HUES48 (cell line): ENCODE measurements around the gene FOXJ2.

Source experiments
- H3K27ac ChIP-seq: one replicate; pipeline ENCODE4 v1.7.0; 2013; ENCODE audit warnings: low read depth, low read length, inconsistent platforms
- H3K27me3 ChIP-seq: 2 replicates; pipeline ENCODE4 v1.6.1; 2013; ENCODE audit warnings: mild to moderate bottlenecking, low read length; ENCODE audit not compliant: control insufficient read depth, insufficient read depth
- H3K36me3 ChIP-seq: 2 replicates; pipeline ENCODE4 v1.6.1; 2013; ENCODE audit warnings: low read length; ENCODE audit not compliant: control insufficient read depth, insufficient read depth
- H3K4me1 ChIP-seq: 2 replicates; pipeline ENCODE4 v1.6.1; 2013; ENCODE audit warnings: mild to moderate bottlenecking, low read length; ENCODE audit not compliant: control insufficient read depth, insufficient read depth
- H3K4me3 ChIP-seq: 2 replicates; pipeline ENCODE4 v1.5.1; 2013; ENCODE audit warnings: mild to moderate bottlenecking, low read depth, low read length
- H3K9ac ChIP-seq: 2 replicates; pipeline ENCODE4 v1.6.1; 2013; ENCODE audit warnings: mild to moderate bottlenecking, low read depth, low read length, moderate library complexity
- H3K9me3 ChIP-seq: 2 replicates; pipeline ENCODE4 v1.6.1; 2013; ENCODE audit warnings: low read length; ENCODE audit not compliant: control insufficient read depth, insufficient read depth

The FOXJ2 gene

GRCh38 chr12:8045952-8046944, 13.7 kb downstream of the FOXJ2 start:
- Histone ChIP-seq H3K27ac (no peak overlapping the region), H3K4me1 (no peaks in the 10 kb centered on the region), H3K27me3 (no peaks in the 10 kb centered on the region), H3K36me3 (peaks cover 51% of the 10 kb centered on the region), H3K9ac (no peak overlapping the region), H3K4me3 (no peak overlapping the region), H3K9me3 (no peaks in the 10 kb centered on the region)

GRCh38 chr12:8047842-8048241, 15.3 kb downstream of the FOXJ2 start:
- H3K36me3 ChIP-seq: peaks cover 53% of the 10 kb centered on the region
- no peak overlapping the region for H3K4me3 ChIP-seq
- H3K9ac ChIP-seq: no peak overlapping the region
- H3K27me3 ChIP-seq: no peaks in the 10 kb centered on the region
- no peaks in the 10 kb centered on the region for H3K4me1 ChIP-seq
- H3K27ac ChIP-seq: no peak overlapping the region
- H3K9me3 ChIP-seq: no peaks in the 10 kb centered on the region

GRCh38 chr12:8048906-8049305, 16.4 kb downstream of the FOXJ2 start:
- Histone ChIP-seq H3K4me1 (no peaks in the 10 kb centered on the region), H3K9me3 (no peaks in the 10 kb centered on the region), H3K9ac (no peak overlapping the region), H3K27ac (no peak overlapping the region), H3K36me3 (peaks cover 45% of the 10 kb centered on the region), H3K4me3 (no peak overlapping the region), H3K27me3 (no peaks in the 10 kb centered on the region)

GRCh38 chr12:8050600-8051250, 18.2 kb downstream of the FOXJ2 start:
- H3K27me3 ChIP-seq: no peaks in the 10 kb centered on the region
- no peak overlapping the region for H3K27ac ChIP-seq
- no peaks in the 10 kb centered on the region for H3K4me1 ChIP-seq
- H3K9me3 ChIP-seq: no peaks in the 10 kb centered on the region
- no peak overlapping the region for H3K9ac ChIP-seq
- H3K4me3 ChIP-seq: no peak overlapping the region
- peaks cover 41% of the 10 kb centered on the region for H3K36me3 ChIP-seq

GRCh38 chr12:8052679-8053078, 20.2 kb downstream of the FOXJ2 start:
- H3K36me3 ChIP-seq: peaks cover 37% of the 10 kb centered on the region

GRCh38 chr12:8054816-8055215, 22.3 kb downstream of the FOXJ2 start:
- H3K4me1 ChIP-seq: peaks cover 10% of the 10 kb centered on the region; the same call in 1 of the 2 replicates
- no peaks in the 10 kb centered on the region for H3K9me3 ChIP-seq
- H3K27me3 ChIP-seq: no peaks in the 10 kb centered on the region
- no peak overlapping the region for H3K9ac ChIP-seq
- no peak overlapping the region for H3K27ac ChIP-seq
- H3K4me3 ChIP-seq: no peak overlapping the region
- H3K36me3 ChIP-seq: peaks cover 18% of the 10 kb centered on the region

More at GRCh38 chr12:8052679-8053078, 20.2 kb downstream of the FOXJ2 start:
- H3K4me3 ChIP-seq: no peak overlapping the region
- no peaks in the 10 kb centered on the region for H3K27me3 ChIP-seq
- no peaks in the 10 kb centered on the region for H3K9me3 ChIP-seq
- H3K4me1 ChIP-seq: no peaks in the 10 kb centered on the region
- no peak overlapping the region for H3K9ac ChIP-seq
- no peak overlapping the region for H3K27ac ChIP-seq

- Histone ChIP-seq H3K4me1 (peaks cover 10% of the 10 kb centered on the region; the same call in 1 of the 2 replicates), H3K4me3 (no peak overlapping the region), H3K27ac (no peak overlapping the region), H3K36me3 (peaks cover 8% of the 10 kb centered on the region), H3K9me3 (no peaks in the 10 kb centered on the region), H3K27me3 (no peaks in the 10 kb centered on the region), H3K9ac (no peak overlapping the region)
Observed at GRCh38 chr12:8057306-8057705, 24.8 kb downstream of the FOXJ2 start.

- Histone ChIP-seq H3K4me1 (peaks cover 10% of the 10 kb centered on the region; the same call in 1 of the 2 replicates), H3K27ac (no peak overlapping the region), H3K9me3 (no peaks in the 10 kb centered on the region), H3K36me3 (peaks cover 4% of the 10 kb centered on the region; the same call in 1 of the 2 replicates), H3K27me3 (no peaks in the 10 kb centered on the region), H3K4me3 (no peak overlapping the region), H3K9ac (no peak overlapping the region)
Observed at GRCh38 chr12:8057839-8058238, 25.3 kb downstream of the FOXJ2 start.

GRCh38 chr12:8058506-8058905, 26.0 kb downstream of the FOXJ2 start:
- Histone ChIP-seq H3K9ac (no peak overlapping the region), H3K4me3 (no peak overlapping the region), H3K9me3 (no peaks in the 10 kb centered on the region), H3K27me3 (no peaks in the 10 kb centered on the region), H3K27ac (no peak overlapping the region), H3K4me1 (peaks cover 10% of the 10 kb centered on the region; the same call in 1 of the 2 replicates), H3K36me3 (peaks cover 4% of the 10 kb centered on the region; the same call in 1 of the 2 replicates)

GRCh38 chr12:8064131-8064530, 31.6 kb downstream of the FOXJ2 start:
- Histone ChIP-seq H3K4me3 (no peak overlapping the region), H3K9me3 (no peaks in the 10 kb centered on the region), H3K4me1 (no peaks in the 10 kb centered on the region), H3K9ac (no peak overlapping the region), H3K27me3 (no peaks in the 10 kb centered on the region), H3K27ac (no peak overlapping the region), H3K36me3 (no peaks in the 10 kb centered on the region)
